Measurements from ENCODE around the gene AXIN1.
A peak's percentile ranks its signal among the peaks of the same experiment; 100 is the strongest.

AXIN1 gene

GRCh38 chr16:398561-399339 lies 46.2 kb upstream of the AXIN1 start:
- Histone ChIP-seq H3K9me3 (ENCODE audit: severe bottlenecking) (no peaks in the 10 kb centered on the region), H3K4me1 (ENCODE audit: insufficient read depth, poor library complexity, severe bottlenecking) (peaks cover 3% of the 10 kb centered on the region), H3K27ac (ENCODE audit: poor library complexity, severe bottlenecking) (peak overlapping the region; percentile 56), H3K36me3 (ENCODE audit: low read depth) (peaks cover 6% of the 10 kb centered on the region; the same call in 1 of the 2 replicates), H3K27me3 (ENCODE audit: insufficient read depth, poor library complexity, severe bottlenecking) (no peaks in the 10 kb centered on the region), H3K4me3 (ENCODE audit: severe bottlenecking) (no peak overlapping the region)
- no peak for TF ChIP-seq CTCF (IDR thresholded peaks at IDR 0.05; ENCODE audit: poor library complexity, severe bottlenecking)
- no peak for ATAC-seq (ENCODE audit: low read depth)
- DNase-seq (ENCODE audit: low spot score) = no peak

- ATAC-seq (ENCODE audit: low read depth) = peak; percentile 59
- H3K9me3 ChIP-seq (ENCODE audit: severe bottlenecking) = no peaks in the 10 kb centered on the region
- H3K27me3 ChIP-seq (ENCODE audit: insufficient read depth, poor library complexity, severe bottlenecking) = no peaks in the 10 kb centered on the region
- peak; percentile 15 for TF ChIP-seq CTCF (IDR thresholded peaks at IDR 0.05; ENCODE audit: poor library complexity, severe bottlenecking)
- no peak for DNase-seq (ENCODE audit: low spot score)
- H3K4me3 ChIP-seq (ENCODE audit: severe bottlenecking) = no peak overlapping the region
- H3K36me3 ChIP-seq (ENCODE audit: low read depth) = peaks cover 6% of the 10 kb centered on the region; the same call in 1 of the 2 replicates
- H3K27ac ChIP-seq (ENCODE audit: poor library complexity, severe bottlenecking) = peak overlapping the region; percentile 56
- peaks cover 3% of the 10 kb centered on the region for H3K4me1 ChIP-seq (ENCODE audit: insufficient read depth, poor library complexity, severe bottlenecking)
Observed at GRCh38 chr16:397736-398332, 45.3 kb upstream of the AXIN1 start.

- DNase-seq (ENCODE audit: low spot score) (no peak), ATAC-seq (ENCODE audit: low read depth) (no peak)
- peaks cover 6% of the 10 kb centered on the region; the same call in 1 of the 2 replicates for H3K36me3 ChIP-seq (ENCODE audit: low read depth)
- H3K27me3 ChIP-seq (ENCODE audit: insufficient read depth, poor library complexity, severe bottlenecking) = no peaks in the 10 kb centered on the region
- peaks cover 3% of the 10 kb centered on the region for H3K4me1 ChIP-seq (ENCODE audit: insufficient read depth, poor library complexity, severe bottlenecking)
- H3K27ac ChIP-seq (ENCODE audit: poor library complexity, severe bottlenecking) = peak within 1 kb of the TSS; percentile 56
- TF ChIP-seq CTCF (IDR thresholded peaks at IDR 0.05; ENCODE audit: poor library complexity, severe bottlenecking) = no peak
- H3K9me3 ChIP-seq (ENCODE audit: severe bottlenecking) = no peaks in the 10 kb centered on the region
- H3K4me3 ChIP-seq (ENCODE audit: severe bottlenecking) = peak within 1 kb of the TSS; percentile 88
Observed at GRCh38 chr16:397135-397661, 44.7 kb upstream of the AXIN1 start, which contains the start of gene NME4. NME4 (plus strand) TSS chr16:397199; CDS start chr16:397223, 24 bp downstream.

GRCh38 chr16:396605-397004 lies 44.1 kb upstream of the AXIN1 start:
- peak overlapping the region; percentile 88 for H3K4me3 ChIP-seq (ENCODE audit: severe bottlenecking)
- no peaks in the 10 kb centered on the region for H3K9me3 ChIP-seq (ENCODE audit: severe bottlenecking)
- H3K27me3 ChIP-seq (ENCODE audit: insufficient read depth, poor library complexity, severe bottlenecking) = no peaks in the 10 kb centered on the region
- DNase-seq (ENCODE audit: low spot score) = no peak
- no peak for ATAC-seq (ENCODE audit: low read depth)
- peak overlapping the region; percentile 56 for H3K27ac ChIP-seq (ENCODE audit: poor library complexity, severe bottlenecking)
- peaks cover 3% of the 10 kb centered on the region for H3K4me1 ChIP-seq (ENCODE audit: insufficient read depth, poor library complexity, severe bottlenecking)
- no peak for TF ChIP-seq CTCF (IDR thresholded peaks at IDR 0.05; ENCODE audit: poor library complexity, severe bottlenecking)
- H3K36me3 ChIP-seq (ENCODE audit: low read depth) = peaks cover 6% of the 10 kb centered on the region; the same call in 1 of the 2 replicates
